KOPT-K1 (cell line): ENCODE data around the gene EFCAB11.

Experiments
- H3K27ac ChIP-seq: fragments of 200-600 bp; sonication (generic); 2 replicates; pipeline ENCODE4 v1.5.1; 2016; ENCODE audit warnings: antibody characterized with exemption, mild to moderate bottlenecking, low read depth, low read length; ENCODE audit not compliant: poor library complexity, severe bottlenecking
- H3K36me3 ChIP-seq: fragments of 200-600 bp; sonication (generic); 2 replicates; pipeline ENCODE4 v1.5.1; 2017; ENCODE audit warnings: antibody characterized with exemption, mild to moderate bottlenecking, low read length, moderate library complexity; ENCODE audit not compliant: insufficient read depth
- H3K9me3 ChIP-seq: fragments of 200-600 bp; sonication (generic); 2 replicates; pipeline ENCODE4 v1.5.1; 2017; ENCODE audit warnings: antibody characterized with exemption, low read length, mild to moderate bottlenecking; ENCODE audit not compliant: insufficient read depth, poor library complexity, severe bottlenecking

EFCAB11 gene

DNA sequence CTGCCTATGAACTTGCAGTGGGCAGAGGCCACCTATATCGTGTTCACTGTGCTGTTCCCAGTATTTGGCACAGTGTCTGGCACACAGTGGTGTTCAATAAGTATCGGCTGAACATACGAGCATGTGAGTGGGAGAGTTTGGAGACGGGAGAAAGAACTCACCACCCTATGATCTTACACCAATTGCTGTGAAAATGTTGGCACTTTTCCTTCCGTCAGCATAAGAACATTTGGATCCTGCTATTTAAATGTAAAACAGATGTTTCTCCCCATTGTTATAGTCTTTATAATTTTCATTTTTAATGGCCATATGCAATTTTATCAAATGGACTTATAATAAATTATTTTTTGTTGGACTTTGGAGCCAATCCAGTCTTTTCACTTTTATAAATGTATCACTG is 144.4 kb downstream of the EFCAB11 start:
- Histone ChIP-seq H3K9me3 (no peaks in the 10 kb centered on the region), H3K27ac (no peak overlapping the region), H3K36me3 (no peaks in the 10 kb centered on the region)

- no peaks in the 10 kb centered on the region for H3K36me3 ChIP-seq
- no peak overlapping the region for H3K27ac ChIP-seq
- H3K9me3 ChIP-seq: no peaks in the 10 kb centered on the region
These were observed 146.6 kb downstream of the EFCAB11 start for GRCh38 chr14:89807892-89808291.

DNA sequence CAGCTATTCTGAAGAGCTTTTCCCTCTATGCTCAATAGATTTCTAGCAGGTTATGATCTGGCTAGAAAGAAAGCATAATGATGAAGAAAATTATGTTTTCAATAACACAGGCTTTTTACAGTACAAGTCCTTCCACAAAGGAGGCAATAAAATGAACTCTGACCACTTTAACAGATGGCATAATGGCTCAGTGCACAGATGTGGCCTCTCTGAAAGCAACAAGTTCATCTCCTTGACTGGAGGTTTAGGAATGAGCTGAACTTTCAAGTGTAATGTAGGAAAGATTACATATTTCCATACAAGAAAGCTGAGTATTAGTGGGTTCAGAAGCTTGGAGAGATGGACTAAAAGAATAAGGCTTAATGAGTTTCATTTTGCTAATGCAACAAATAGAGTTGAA is 147.4 kb downstream of the EFCAB11 start:
- no peaks in the 10 kb centered on the region for H3K36me3 ChIP-seq
- H3K27ac ChIP-seq: no peak overlapping the region
- no peaks in the 10 kb centered on the region for H3K9me3 ChIP-seq

DNA sequence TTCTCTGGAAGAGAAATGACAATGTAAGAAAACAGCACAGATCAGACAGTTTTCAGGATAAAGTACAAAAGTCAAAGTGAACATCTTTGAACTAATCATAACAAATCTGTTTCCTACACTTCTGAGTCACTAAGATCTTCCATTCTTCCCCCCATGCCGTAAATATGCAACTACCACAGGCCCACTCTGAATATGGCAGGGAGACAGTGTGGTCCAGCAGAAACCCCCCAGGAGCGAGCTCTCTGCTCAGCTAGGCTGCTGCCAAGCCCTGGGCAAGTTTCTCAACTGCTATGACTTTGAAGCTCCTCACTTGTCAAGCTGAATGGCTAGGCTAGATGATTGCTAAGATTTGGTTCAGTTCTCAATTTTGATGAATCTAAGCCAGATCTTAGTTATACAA is 148.1 kb downstream of the EFCAB11 start:
- Histone ChIP-seq H3K27ac (no peak overlapping the region), H3K9me3 (no peaks in the 10 kb centered on the region), H3K36me3 (no peaks in the 10 kb centered on the region)

GRCh38 chr14:89805501-89805900 is 149.0 kb downstream of the EFCAB11 start:
- no peaks in the 10 kb centered on the region for H3K9me3 ChIP-seq
- H3K27ac ChIP-seq: no peak overlapping the region
- H3K36me3 ChIP-seq: no peaks in the 10 kb centered on the region

DNA sequence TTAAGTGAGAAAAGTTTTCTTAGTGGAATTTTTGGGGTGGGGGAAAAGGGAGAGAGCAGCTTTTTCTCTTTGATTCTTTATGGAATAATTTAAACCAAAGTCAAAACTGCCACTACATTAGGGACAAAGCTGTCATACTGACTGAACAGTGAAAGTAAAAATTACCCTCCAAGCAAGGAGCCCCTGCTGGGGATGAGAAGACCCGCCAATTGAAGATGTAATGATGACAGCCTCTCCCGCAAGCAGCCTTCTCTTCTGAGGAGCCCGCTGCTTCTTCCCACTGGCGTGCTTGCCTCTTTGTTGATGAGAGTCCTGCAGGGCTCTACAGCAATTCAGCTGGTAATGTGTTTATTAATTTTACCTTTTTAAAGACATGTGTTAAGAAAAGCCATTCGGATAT is 151.0 kb downstream of the EFCAB11 start:
- no peaks in the 10 kb centered on the region for H3K9me3 ChIP-seq
- H3K27ac ChIP-seq: no peak overlapping the region
- no peaks in the 10 kb centered on the region for H3K36me3 ChIP-seq

- Histone ChIP-seq H3K9me3 (no peaks in the 10 kb centered on the region), H3K27ac (no peak overlapping the region), H3K36me3 (no peaks in the 10 kb centered on the region)
These were observed 153.4 kb downstream of the EFCAB11 start for GRCh38 chr14:89801136-89801535.

DNA sequence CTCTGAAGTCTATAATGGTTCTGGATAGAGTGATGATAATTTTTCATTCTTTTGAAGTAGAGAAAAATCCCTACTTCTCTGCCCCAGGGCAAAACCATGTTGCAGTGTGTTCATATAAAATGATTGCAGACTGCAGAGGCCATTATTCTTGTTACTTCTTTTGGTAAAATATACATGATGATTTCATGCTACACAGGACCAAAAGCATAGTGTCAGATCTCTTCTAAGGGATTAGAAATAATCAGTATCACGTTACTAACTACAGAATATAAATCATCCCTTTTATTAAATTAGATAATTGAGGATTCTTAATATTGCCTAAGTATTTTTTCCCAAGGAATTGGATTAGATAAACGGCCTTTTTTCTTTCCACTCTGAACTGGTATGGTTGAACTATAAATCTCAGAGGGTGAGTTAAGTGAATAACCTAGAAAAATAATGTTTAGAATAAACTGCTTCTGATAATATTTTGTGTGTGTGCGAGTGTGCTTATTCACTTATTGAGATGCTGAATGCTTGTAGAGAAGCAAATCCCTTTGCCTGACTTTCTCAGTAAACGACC is 156.2 kb downstream of the EFCAB11 start:
- no peak overlapping the region for H3K27ac ChIP-seq
- H3K36me3 ChIP-seq: no peaks in the 10 kb centered on the region
- no peaks in the 10 kb centered on the region for H3K9me3 ChIP-seq

DNA sequence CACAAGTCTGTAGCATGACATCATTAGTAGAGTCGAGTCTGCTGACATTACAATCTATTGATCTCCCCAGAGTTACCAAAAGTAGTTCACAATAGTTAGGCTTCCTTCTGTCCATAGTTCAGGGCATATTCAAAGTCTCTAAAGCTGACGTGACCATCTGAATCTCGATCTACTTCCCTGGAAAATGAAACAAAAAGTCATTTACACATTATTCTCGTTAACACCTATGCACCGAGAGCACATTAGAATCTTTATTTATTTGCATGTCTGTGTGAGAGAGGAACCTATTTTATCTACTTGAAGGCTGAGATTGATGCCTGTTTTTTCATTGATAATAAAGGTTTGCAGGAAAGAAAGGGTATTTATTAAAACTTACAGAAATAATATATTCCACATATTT is 157.4 kb downstream of the EFCAB11 start:
- H3K36me3 ChIP-seq: no peaks in the 10 kb centered on the region
- no peak overlapping the region for H3K27ac ChIP-seq
- H3K9me3 ChIP-seq: no peaks in the 10 kb centered on the region

DNA sequence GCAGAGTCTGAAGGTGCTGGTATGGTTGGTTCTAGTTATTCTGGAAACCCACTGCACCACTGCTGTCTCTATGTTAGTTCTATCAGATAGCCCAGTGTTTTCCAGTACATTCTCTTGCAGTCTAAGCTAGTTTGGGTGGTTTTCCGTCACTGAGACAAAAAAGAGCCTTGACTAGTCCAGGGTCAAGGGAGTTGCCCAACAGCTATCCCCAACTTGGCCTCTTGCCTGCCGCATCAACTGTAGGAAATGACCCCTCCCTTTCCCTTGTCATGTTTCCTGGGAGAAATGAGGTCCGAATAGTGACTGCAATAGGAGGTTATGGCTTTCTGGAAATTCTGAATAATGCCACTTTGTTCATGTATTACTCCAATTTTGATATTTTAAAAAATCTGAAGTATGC is 160.4 kb downstream of the EFCAB11 start:
- Histone ChIP-seq H3K36me3 (no peaks in the 10 kb centered on the region), H3K27ac (no peak overlapping the region), H3K9me3 (no peaks in the 10 kb centered on the region)

- Histone ChIP-seq H3K9me3 (no peaks in the 10 kb centered on the region), H3K27ac (no peak overlapping the region), H3K36me3 (no peaks in the 10 kb centered on the region)
These were observed 161.2 kb downstream of the EFCAB11 start for GRCh38 chr14:89793367-89793716.

- Histone ChIP-seq H3K36me3 (no peaks in the 10 kb centered on the region), H3K27ac (no peak overlapping the region), H3K9me3 (no peaks in the 10 kb centered on the region)
These were observed 161.8 kb downstream of the EFCAB11 start for GRCh38 chr14:89792489-89793366.

DNA sequence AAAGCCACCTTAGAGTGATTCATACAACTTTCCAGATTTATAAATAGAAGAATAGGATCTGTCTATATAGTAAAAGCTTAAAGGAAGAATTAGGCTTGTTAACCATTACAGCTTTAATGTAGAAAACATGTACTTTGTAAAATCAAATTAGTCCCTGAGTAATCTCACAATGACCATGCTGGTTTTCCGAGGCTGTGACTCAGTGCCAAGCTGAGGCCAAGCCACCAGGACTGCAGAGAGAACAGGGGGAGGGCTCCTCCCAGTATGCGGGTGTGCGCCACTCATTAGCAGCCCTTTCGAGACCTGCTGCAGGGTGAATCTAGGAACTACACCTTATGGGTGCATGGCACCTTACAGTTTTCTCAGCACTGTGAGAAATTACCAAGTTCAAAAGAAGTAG is 167.0 kb downstream of the EFCAB11 start:
- Histone ChIP-seq H3K9me3 (no peaks in the 10 kb centered on the region), H3K36me3 (no peaks in the 10 kb centered on the region)

DNA sequence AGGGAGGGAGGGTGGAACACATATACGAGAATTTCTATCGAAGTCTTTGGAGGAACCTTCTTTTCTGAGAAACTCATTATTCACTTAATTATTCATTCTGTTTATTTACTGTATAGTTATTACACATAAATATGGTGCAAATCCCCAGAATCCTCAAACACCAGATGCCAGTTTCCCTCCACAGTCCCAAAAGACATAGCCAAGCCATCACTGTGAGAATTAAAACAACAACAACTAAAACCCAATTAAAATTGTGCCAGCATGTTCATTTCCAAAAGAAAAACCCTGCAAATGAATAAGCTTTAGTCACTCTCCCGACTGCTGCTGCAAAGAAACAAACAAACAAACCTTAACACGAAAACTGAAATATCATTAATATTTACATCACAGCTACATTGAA is 173.5 kb downstream of the EFCAB11 start:
- Histone ChIP-seq H3K27ac (no peak overlapping the region), H3K36me3 (no peaks in the 10 kb centered on the region), H3K9me3 (no peaks in the 10 kb centered on the region)

More for the DNA sequence above, 167.0 kb downstream of the EFCAB11 start:
- H3K27ac ChIP-seq: no peak overlapping the region

GRCh38 chr14:89779707-89780106 is 174.8 kb downstream of the EFCAB11 start:
- Histone ChIP-seq H3K27ac (no peak overlapping the region), H3K9me3 (no peaks in the 10 kb centered on the region), H3K36me3 (no peaks in the 10 kb centered on the region)

DNA sequence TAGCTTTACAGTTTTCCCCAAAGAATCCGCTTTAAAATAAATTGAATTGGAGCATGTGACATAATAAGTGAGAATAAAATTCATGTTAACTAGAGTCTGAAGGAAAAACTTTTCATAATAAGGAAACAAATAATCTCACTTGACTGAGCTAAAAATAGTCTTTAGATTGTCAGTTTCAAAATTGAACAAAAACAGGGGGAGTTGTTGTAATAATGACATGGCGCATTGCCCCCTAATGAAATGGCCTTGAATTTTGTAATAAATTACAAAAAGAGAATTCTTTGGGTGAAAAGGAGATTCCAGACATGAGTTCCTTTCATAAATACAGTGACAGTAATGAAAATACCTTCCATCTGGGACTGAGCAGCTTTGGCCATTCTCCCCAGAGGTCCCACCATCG is 178.6 kb downstream of the EFCAB11 start:
- Histone ChIP-seq H3K36me3 (no peaks in the 10 kb centered on the region), H3K9me3 (no peaks in the 10 kb centered on the region), H3K27ac (no peak overlapping the region)
